ENCODE data around the gene PPAT.

PPAT gene

DNA sequence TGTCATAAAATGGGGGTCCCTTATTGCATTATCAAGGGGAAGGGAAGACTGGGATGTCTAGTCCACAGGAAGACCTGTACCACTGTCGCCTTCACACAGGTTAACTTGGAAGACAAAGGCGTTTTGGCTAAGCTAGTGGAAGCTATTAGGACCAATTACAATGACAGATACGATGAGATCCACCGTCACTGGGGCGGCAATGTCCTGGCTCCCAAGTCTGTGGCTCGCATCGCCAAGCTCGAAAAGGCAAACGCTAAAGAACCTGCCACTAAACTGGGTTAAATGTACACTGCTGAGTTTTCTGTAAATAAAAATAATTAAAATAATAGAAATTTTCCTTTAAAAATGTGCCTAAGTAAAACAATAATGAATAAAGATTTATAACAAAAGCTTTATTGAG is 78.8 kb downstream of the PPAT start:
- no peak overlapping the region for H3K9ac ChIP-seq (ENCODE audit: low read length)
- H4K20me1 ChIP-seq (ENCODE audit: low read depth, low read length), result no peaks in the 10 kb centered on the region
- no peaks in the 10 kb centered on the region for H3K27me3 ChIP-seq (ENCODE audit: low read length)
- H3K36me3 ChIP-seq (ENCODE audit: low read length), result no peaks in the 10 kb centered on the region
- no peak overlapping the region for H3K4me2 ChIP-seq (ENCODE audit: low read depth, low read length, poor library complexity, severe bottlenecking)
- H3K9me2 ChIP-seq (replicated peaks; ENCODE audit: insufficient read depth, low read length), result no peaks in the 10 kb centered on the region
- no peak overlapping the region for H2AFZ ChIP-seq (ENCODE audit: low read depth, low read length, severe bottlenecking)
- no peak overlapping the region for H3K4me3 ChIP-seq (ENCODE audit: insufficient read depth, low read length, poor library complexity, severe bottlenecking)
- no peak overlapping the region for H3K27ac ChIP-seq (ENCODE audit: low read depth, low read length)
- no peaks in the 10 kb centered on the region for H3F3A ChIP-seq (ENCODE audit: insufficient read depth)
- no peaks in the 10 kb centered on the region for H3K79me2 ChIP-seq (ENCODE audit: insufficient read depth, low read length)
- H3K9me3 ChIP-seq (ENCODE audit: insufficient read depth, low read length), result no peaks in the 10 kb centered on the region
- no peak for TF ChIP-seq EZH2phosphoT487 (conservative IDR thresholded peaks at IDR 0.05; ENCODE audit: low read length)
- TF ChIP-seq, protein P1, sequence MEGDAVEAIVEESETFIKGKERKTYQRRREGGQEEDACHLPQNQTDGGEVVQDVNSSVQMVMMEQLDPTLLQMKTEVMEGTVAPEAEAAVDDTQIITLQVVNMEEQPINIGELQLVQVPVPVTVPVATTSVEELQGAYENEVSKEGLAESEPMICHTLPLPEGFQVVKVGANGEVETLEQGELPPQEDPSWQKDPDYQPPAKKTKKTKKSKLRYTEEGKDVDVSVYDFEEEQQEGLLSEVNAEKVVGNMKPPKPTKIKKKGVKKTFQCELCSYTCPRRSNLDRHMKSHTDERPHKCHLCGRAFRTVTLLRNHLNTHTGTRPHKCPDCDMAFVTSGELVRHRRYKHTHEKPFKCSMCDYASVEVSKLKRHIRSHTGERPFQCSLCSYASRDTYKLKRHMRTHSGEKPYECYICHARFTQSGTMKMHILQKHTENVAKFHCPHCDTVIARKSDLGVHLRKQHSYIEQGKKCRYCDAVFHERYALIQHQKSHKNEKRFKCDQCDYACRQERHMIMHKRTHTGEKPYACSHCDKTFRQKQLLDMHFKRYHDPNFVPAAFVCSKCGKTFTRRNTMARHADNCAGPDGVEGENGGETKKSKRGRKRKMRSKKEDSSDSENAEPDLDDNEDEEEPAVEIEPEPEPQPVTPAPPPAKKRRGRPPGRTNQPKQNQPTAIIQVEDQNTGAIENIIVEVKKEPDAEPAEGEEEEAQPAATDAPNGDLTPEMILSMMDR (IDR thresholded peaks at IDR 0.05; ENCODE audit: insufficient read depth, low read length, poor library complexity, severe bottlenecking), result no peak

DNA sequence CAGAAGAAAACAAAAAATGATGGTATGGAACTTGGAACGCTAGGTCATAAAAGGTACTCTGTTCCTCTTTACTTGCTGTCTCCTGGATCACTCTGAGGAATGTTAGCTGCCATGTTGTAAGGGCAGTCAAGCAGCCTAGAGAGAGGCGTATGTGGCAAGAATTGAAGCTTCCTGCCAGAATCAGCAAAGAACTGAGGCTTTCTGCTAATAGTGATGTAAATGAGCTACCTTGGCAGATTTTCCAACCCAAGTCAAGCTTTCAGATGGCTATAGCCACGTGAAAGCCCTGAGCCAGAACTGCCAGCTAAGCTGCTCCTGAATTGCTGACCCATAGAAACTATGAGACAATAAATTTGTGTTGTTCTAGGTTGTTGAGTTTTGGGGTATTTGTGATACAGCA is 86.8 kb downstream of the PPAT start:
- H3F3A ChIP-seq (ENCODE audit: insufficient read depth), result no peaks in the 10 kb centered on the region
- H3K9ac ChIP-seq (ENCODE audit: low read length), result no peak overlapping the region
- no peak overlapping the region for H3K4me3 ChIP-seq (ENCODE audit: insufficient read depth, low read length, poor library complexity, severe bottlenecking)
- H3K27ac ChIP-seq (ENCODE audit: low read depth, low read length), result no peak overlapping the region
- H3K9me2 ChIP-seq (replicated peaks; ENCODE audit: insufficient read depth, low read length), result no peaks in the 10 kb centered on the region
- no peak overlapping the region for H3K4me2 ChIP-seq (ENCODE audit: low read depth, low read length, poor library complexity, severe bottlenecking)
- H2AFZ ChIP-seq (ENCODE audit: low read depth, low read length, severe bottlenecking), result no peak overlapping the region
- H3K9me3 ChIP-seq (ENCODE audit: insufficient read depth, low read length), result no peaks in the 10 kb centered on the region
- H3K27me3 ChIP-seq (ENCODE audit: low read length), result no peaks in the 10 kb centered on the region
- H3K36me3 ChIP-seq (ENCODE audit: low read length), result no peaks in the 10 kb centered on the region
- TF ChIP-seq, protein P1 (IDR thresholded peaks at IDR 0.05; ENCODE audit: insufficient read depth, low read length, poor library complexity, severe bottlenecking), result no peak
- TF ChIP-seq EZH2phosphoT487 (conservative IDR thresholded peaks at IDR 0.05; ENCODE audit: low read length), result no peak
- no peaks in the 10 kb centered on the region for H4K20me1 ChIP-seq (ENCODE audit: low read depth, low read length)
- H3K79me2 ChIP-seq (ENCODE audit: insufficient read depth, low read length), result no peaks in the 10 kb centered on the region

DNA sequence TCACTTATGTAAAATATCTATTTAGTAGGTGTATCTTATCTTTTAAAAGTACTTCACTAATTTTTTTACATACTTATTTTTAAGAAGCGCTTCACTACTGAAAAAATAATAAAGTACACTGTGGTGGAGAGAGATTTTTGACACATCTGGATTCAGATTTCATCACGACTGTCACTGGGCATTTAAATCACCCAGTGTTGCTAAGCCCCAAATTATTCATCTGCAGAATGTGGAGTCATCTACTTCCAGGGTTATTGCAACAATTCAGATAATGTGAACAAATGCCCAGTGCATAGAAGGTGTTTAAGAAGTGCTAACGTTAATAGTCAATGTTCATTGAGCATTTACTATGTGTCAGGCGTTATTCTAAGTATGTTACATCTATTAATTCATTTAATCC is 90.0 kb downstream of the PPAT start:
- H2AFZ ChIP-seq (ENCODE audit: low read depth, low read length, severe bottlenecking), result no peak overlapping the region
- H3F3A ChIP-seq (ENCODE audit: insufficient read depth), result no peaks in the 10 kb centered on the region
- no peaks in the 10 kb centered on the region for H3K27me3 ChIP-seq (ENCODE audit: low read length)
- no peaks in the 10 kb centered on the region for H3K36me3 ChIP-seq (ENCODE audit: low read length)
- no peaks in the 10 kb centered on the region for H4K20me1 ChIP-seq (ENCODE audit: low read depth, low read length)
- H3K9me3 ChIP-seq (ENCODE audit: insufficient read depth, low read length), result no peaks in the 10 kb centered on the region
- no peaks in the 10 kb centered on the region for H3K9me2 ChIP-seq (replicated peaks; ENCODE audit: insufficient read depth, low read length)
- no peaks in the 10 kb centered on the region for H3K79me2 ChIP-seq (ENCODE audit: insufficient read depth, low read length)
- H3K4me3 ChIP-seq (ENCODE audit: insufficient read depth, low read length, poor library complexity, severe bottlenecking), result no peak overlapping the region
- TF ChIP-seq EZH2phosphoT487 (conservative IDR thresholded peaks at IDR 0.05; ENCODE audit: low read length), result no peak
- TF ChIP-seq, protein P1 (IDR thresholded peaks at IDR 0.05; ENCODE audit: insufficient read depth, low read length, poor library complexity, severe bottlenecking), result no peak
- H3K9ac ChIP-seq (ENCODE audit: low read length), result no peak overlapping the region
- no peak overlapping the region for H3K4me2 ChIP-seq (ENCODE audit: low read depth, low read length, poor library complexity, severe bottlenecking)
- H3K27ac ChIP-seq (ENCODE audit: low read depth, low read length), result no peak overlapping the region
